ENCODE measurements around the gene PPP4R2.

The PPP4R2 gene, protein sequence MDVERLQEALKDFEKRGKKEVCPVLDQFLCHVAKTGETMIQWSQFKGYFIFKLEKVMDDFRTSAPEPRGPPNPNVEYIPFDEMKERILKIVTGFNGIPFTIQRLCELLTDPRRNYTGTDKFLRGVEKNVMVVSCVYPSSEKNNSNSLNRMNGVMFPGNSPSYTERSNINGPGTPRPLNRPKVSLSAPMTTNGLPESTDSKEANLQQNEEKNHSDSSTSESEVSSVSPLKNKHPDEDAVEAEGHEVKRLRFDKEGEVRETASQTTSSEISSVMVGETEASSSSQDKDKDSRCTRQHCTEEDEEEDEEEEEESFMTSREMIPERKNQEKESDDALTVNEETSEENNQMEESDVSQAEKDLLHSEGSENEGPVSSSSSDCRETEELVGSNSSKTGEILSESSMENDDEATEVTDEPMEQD

DNA sequence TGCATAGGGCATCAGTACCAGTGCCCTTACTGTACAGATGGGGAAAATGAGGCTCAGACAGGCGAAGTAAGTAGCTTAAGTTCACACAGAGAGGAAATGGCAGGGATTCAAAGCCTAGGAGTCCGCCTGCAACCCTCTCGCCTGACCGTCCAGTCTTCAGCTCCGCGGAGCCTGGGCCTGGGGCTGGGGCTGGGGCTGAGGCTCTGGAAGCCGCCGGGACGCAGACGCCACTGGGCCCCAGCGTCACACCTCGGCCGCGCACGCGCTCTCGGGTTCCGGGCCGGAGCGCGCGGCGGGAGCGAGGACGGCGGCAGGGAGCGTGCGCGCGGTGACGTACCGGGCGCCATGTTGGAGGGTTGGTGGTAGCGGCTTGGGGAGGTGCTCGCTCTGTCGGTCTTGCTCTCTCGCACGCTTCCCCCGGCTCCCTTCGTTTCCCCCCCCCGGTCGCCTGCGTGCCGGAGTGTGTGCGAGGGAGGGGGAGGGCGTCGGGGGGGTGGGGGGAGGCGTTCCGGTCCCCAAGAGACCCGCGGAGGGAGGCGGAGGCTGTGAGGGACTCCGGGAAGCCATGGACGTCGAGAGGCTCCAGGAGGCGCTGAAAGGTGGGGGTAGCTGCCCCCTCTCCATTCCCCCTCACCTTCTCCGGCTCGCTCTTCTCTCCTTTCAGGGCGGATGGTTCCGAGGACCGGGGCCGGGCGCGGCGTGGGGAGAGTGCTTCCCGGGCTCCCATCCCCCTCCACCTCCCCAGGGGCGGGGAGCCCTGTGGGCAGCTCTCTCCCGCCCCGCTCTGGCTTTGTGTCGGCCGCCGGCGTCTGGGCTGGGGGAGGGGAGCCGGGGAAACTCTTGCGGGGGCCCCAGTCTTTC lies at the start of gene PPP4R2:
Gene PPP4R2, plus strand, starts transcription at position 339 of the 861 bp plus-strand sequence. Its CDS starts 227 bp downstream, at position 566.
- DNase-seq: peak; percentile 61

DNA sequence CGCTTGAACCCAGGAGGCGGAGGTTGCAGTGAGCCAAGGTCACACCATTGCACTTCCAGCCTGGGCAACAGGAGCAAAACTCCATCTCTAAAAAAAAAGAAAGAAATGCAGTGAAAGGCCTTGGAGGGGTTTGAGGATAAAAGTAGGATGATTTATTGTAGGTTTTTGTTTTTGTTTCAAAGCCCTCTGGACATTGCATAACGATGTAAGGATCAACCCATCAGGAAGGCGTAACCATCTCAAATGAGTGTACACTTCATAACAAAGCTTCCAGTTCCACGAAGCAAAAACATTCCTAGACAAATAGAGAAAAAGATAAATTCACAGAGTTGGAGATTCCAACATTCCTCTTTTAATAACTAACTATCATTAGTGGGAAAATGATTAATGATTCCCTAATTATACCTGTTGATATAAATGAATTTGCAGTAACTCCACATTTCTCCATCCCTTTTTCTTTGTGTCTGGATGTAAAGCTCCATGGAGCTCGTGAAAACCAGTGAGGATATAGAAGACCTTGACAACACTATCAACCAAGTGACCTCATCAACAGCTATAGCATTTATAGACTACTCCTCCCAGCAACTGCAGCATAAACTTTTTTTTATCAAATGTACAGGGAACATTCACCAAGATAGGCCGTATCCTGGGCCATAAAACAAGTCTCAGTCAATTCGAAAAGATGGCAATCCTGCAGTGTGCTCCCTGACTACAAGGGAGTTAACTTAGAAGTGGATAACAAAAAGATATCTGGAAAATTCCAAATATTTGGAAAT lies 48.7 kb upstream of the PPP4R2 start:
- DNase-seq: no peak

DNA sequence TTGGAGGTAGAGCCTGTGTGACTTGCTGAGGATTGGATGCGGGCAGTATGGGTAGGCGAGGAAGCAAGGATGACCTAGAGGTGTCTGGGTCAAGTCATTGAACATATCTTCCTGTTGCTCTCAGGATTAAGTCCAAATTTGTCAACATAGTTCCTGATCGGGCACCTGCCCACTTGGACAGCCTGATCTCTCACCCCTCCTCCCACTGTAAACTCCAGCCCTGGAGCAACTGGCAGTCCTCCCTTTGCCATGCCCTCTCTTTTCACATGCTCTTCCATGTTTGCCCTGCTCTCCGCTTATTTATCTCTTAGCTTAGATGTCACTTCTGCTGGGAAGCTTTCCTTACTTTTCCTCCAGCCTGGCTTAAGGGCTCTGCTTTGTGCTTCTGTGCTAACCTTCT lies 47.6 kb upstream of the PPP4R2 start:
- no peak for DNase-seq

DNA sequence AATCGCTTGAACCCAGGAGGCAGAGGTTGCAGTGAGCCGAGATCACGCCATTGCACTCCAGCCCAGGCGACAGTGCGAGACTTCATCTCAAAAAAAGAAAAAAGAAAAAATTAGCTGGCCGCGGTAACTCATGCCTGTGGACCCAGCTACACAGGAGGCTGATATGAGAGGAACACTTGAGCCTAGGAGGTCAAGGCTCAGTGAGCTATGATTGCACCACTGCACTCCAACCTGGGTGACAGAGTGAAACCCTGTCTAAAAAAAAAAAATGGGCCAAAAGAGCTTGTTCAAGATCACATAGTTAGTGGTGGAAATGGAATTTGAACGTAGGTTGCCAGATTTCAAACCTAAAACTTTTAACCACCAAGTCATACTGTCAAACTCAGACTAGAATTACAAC lies 46.2 kb upstream of the PPP4R2 start:
- no peak for DNase-seq

DNA sequence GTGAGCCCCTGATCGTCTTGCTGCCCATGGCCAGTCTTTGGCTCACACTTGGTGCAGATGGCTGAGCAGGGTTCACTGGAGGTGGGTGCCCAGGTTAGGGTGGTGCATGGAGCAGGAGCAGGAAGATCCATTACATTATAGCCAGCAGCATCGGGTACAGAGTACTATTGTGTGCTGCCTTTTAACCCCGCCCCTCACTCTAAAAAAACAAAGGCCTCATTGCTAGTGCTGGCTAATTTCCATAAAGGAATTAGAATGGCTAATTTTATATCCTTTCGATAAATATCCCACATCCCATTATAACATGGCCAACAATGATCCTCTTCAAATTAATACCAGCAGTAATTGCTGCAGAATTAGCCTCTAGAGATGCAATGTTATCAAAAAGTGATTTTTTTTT lies 45.8 kb upstream of the PPP4R2 start:
- no peak for DNase-seq

DNA sequence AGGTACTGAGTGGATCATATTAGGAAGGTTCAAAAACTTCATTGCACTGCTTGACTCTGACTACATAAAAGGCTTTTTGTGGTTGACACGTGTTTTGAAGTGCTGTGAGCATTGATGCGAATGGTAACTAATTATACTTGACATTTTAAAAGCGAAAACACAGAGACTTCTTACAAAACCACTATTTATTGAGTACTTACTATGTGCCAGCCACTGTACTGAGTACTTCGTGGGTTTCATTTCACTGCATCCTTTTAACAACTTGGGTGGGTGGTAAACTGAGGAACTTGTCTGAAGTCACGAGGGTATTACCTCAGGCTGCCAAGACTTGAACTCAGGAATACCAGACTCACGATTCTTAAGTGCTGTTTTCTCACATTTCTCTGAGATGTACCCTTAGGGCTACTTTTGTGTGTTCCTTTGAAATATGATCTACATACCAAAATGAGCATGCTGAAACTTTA lies 45.3 kb upstream of the PPP4R2 start:
- DNase-seq: no peak

DNA sequence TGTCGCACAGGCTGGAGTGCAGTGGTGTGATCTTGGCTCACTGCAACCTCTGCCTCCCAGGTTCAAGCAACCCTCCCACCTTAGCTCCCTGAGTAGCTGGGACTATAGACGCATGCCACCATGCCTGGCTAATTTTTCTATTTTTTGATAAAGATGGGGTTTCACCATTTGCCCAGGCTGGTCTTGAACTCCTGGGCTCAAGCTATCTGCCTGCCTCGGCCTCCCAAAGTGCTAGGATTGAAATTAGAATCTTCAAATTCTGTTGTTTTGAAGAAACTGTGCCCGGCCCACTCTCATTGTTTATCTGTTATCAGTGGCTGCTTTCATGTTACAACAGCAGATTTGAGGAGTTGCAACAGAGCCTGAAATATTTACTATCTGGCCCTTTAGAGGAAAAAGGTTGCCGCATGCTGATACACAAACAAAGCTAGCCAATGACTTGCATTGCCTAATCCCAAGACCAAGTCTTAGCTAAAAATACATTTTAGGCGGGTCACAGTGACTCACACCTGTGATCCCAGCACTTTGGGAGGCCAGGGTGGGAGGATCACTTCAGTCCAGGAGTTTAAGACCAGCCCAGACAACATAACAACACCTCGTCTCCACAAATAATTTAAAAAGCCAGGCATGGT lies 43.2 kb upstream of the PPP4R2 start:
- no peak for DNase-seq

DNA sequence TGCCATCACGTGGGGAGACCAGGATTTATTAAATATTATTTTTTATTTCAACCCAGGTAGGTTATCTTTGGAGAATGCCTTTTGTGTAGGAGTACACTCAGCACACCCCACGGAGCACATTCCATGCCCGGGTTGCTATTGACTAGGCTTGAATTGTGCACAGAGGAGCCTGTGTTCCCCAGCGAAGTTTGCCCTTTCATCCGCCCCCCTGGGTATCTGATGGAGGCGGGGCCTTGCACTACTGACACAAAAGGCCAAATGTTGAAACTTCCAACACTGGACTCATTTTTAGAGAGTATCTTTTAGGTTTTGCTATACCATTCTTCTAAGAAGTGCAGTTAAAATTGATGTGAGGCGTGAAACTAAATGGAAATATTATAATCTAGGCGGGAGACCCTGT lies 39.3 kb upstream of the PPP4R2 start:
- DNase-seq: no peak

DNA sequence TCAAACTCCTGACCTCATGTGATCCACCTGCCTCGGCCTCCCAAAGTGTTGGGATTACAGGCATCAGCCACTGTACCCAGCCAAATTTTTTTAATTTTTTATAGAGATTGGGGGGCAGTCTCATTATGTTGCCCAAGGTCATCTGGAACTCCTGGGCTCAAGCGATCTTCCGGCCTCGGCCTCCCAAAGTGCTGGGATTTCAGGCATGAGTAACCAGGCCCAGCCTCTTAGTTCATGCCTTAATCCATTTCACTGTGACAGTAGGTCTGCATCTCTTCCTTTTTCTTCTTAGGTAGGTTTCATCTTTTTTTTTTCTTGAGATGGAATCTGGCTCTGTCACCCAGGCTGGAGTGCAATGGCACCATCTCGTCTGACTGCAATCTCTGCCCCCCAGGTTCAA lies 37.3 kb upstream of the PPP4R2 start:
- no peak for DNase-seq

DNA sequence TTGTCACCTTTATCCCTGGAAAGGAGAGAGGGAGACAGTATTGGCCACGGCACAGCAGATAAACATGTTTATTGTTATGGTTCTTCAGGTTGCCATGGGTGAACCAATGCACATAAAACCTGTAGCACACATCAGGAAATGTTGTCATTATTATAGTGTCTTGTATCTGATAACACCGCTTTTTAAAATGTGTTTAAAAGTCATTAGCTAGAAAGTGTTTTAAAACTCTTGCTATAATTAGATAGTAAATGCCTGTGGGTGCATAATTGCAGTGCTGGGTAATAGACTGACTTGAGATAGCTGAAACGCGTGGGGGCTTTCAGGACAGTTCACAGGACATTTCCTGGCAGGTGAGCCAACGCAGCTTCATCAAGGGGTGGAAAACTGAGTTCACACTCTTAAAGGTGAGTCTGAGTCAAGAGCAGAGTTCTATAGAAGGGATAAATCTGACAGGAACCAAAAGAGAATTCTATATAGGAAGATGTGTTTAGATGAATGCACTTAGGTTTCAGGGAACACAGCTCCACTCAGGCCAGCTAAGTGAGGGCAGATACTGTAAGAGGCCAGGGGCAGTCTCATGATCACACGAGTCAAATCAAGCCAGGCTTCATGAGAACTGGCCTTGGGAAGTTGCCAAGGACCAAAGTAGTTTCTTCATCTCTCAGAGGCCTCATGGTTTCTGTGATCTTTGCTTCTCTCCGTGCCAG lies 35.6 kb upstream of the PPP4R2 start:
- peak; percentile 35 for DNase-seq

DNA sequence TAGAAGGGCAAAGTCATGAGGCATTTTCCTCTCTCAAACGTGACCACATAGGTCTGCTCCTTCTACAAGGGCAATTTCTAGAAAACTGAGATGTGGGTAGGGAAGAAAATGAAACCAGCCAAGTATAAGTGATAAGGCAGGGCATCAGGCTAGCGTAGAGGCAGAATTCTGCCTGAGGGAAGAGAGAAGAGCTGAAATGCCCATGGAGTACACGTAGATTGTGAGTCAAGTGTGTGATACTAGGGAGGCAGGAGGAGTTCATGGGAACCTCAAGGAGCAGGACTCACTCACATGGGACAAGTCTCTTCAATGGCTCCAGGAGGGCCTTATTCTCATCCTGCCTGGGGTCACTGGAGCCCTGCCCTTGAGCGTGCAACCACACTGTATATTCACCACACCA lies 34.9 kb upstream of the PPP4R2 start:
- no peak for DNase-seq

DNA sequence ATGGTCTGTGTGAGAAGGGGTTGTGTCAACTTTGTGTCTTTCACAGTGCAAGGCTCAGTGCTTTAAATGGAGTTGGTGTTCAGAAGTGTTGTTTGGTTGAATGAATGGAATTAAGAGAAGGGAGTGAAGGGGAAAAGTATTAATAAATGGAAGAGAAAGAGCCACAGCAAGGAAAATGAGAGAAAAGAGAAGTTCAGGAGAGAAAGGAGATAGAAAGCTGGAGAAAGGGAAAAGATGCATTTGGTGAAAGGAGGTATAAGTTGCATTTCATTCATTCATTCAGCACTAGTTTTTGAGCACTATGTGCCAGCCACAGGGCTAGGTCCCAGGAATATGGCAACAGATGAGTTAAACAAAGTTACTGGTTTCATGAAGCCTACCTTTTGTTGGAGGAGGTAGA lies 34.3 kb upstream of the PPP4R2 start:
- no peak for DNase-seq

DNA sequence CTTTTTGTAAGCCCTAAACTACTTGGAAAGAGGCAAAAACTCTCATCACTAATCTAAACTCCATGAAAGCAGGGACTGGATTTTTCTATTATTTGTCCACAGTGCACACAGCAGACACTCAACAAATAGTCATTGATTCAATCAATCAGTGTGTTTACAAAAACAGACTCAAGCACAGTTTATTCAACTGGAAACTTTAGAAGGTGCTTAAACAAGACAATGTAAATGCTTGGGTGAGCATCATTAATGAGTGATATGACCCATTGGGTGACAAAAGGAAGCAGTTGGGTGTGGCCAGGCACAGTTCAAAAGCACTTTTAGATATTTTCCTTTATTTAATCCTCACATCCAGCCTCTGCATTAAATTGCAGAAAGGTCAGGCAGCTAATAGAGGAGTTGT lies 32.0 kb upstream of the PPP4R2 start:
- no peak for DNase-seq

DNA sequence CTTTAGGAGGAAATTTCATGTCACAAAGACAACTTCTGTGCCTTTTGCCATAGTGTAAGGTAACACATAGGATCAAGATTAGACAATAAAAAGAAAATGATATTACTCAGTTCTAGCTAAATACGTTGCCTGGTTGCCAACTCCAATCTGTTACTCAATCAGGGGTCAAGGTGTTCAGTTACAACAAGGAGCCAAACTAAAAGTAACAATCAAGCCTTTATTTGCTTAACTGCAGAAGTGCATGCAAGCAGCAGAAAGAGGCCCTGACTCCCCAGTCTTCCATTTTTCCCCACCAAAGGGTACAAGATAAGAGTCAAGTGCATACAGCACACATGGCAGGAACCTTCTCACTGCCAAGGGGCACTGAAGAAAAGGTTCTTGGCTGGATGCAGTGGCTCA lies 28.3 kb upstream of the PPP4R2 start:
- DNase-seq: no peak

DNA sequence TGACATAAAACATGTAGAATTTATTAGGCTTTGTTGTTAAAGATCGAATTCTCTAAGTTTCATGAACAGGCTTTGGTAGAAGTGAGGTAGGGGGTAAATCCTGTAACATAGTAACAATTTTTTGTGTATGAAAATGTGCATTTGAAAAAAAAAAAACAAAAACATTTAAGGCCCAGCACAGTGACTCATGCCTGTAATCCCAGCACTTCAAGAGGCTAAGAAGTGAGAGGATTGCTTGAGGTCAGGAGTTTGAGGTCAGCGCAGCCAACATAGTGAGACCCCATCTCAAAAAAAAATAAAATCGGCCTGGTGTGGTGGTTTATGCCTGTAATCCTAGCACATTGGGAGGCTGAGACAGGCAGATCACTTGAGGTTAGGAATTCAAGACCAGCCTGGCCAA lies 26.8 kb upstream of the PPP4R2 start:
- DNase-seq: no peak

DNA sequence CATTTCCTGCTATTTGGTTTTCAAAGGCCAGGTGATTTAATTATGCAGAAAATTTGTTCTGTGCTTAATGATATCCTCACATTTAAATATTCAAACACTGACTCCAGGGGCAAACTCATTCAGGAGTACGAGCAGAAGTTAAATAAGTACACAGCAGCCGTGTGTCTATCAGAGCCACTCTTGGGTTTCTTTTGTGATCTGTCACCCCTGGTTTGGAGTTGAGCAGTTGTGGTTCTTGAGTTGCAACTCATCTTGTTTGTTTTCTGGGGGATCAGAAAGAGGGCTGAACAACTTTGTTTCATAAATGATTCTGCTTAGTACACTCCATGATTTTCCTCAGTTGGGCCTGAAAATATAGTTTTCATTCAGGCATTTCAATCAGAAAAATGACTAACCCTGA lies 25.7 kb upstream of the PPP4R2 start:
- DNase-seq: no peak

DNA sequence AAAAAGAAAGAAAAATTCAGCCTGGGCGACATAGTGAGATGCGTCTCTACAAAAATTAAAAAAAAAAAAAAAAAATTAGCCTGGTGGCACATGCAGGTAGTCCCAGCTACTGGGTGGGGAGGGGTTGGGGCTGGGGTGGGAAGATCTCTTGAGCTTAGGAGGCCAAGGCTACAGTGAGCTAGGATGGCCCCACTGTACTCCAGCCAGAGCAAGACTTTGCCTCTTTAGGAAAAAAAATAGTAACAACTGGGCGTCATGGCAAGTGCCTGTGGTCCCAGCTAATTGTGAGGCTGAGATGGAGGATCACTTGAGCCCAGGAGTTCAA lies 23.9 kb upstream of the PPP4R2 start:
- DNase-seq: no peak

DNA sequence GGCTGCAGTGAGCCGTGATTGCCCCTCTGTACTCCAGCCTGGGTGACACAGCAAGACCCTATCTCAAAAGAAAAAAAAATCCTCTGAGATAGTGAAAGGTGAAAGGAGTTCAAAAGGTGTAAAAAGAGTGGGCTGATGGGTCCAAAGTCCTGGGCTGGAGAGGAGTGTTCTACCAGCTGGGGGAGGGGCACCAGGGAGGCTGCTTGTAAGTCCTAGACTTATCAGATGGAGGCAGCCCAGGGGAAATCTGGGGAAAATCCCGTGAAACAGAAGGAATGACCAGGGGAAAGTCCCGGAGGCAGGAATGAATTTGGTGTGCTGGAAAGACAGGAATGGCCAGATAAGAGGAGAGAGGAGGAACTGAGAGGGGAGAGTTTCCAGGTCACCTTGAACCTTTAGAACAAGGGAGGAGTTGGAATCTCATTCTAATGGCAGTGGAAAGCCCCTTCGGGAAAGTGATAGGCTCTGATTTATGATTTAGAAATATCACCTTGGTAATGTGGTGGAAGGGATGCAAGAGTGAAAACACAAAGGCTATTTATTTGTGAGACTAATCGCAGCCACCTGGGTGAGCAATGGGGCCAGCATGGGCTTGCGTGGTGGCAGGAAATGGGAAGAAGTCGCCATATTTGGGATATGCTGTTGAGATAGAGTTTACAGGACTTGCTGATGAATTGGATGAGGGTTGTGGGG lies 23.4 kb upstream of the PPP4R2 start:
- DNase-seq: no peak

DNA sequence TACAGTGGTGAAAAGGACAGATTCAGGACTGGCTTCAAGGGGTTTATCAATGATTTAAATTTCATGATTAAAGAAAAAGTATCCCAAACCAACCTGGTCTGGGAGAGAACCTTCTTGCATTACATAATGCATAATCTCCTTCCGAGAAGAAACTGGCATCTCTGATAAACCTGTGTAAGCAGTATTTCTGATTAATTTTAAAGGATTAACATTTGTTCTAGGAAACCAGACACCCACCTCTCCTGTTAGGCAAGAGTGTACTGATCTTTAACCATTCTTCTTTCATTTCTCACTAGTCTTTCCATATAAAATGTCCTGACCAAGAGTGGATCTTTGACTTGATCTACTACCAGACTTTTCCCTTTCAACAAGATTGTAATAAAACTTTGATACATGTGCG lies 22.8 kb upstream of the PPP4R2 start:
- no peak for DNase-seq

DNA sequence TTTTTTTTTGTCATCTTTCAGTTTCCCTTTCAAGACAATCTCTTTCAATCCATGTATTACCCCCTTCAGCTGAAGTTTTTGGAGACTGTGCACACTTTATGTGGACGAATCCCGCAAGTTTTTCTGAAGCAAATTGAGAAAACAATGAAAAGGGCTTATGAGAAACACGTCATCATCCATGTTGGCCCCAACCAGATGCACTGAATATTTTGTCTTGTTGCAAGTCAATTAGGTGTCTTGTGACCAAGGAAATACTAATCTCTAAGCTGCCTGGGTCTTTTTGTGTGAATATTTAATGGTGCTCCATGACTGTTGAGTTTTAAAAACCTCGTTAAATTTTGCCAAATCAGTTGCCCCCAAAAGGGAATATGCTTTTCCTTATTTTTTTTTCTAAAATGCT lies 21.7 kb upstream of the PPP4R2 start:
- DNase-seq: no peak

DNA sequence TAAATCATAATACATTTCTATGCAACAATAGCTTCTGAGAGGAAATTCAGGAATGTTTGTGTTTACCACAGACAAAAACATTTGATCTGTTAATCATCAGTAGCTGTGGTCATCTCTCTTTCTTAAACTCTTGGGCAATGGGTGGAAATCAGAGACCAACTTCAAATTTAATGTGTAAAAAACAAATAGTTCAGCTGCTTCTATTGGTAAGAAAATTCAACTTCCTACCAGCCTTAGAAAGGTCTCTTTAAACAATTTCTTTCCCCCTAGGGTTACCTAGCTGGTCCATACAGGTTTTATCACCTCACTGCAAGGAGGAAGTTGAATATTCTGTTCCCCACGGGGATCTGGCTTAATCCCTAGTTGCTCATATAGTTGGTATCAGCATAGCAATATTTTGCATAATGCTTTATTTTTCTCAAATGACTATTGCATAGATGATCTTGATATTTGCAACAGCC lies 20.3 kb upstream of the PPP4R2 start:
- no peak for DNase-seq
